ENCODE results near the gene MAGI3. TPM values are rescaled to one million over a fixed set of nuclear protein-coding genes. Genes with fewer than 3 reads are reported as not detected.

The MAGI3 gene
- total and polyA plus RNA-seq, 8 donors, result 27.4 to 62.2 (median 36.3) TPM

DNA sequence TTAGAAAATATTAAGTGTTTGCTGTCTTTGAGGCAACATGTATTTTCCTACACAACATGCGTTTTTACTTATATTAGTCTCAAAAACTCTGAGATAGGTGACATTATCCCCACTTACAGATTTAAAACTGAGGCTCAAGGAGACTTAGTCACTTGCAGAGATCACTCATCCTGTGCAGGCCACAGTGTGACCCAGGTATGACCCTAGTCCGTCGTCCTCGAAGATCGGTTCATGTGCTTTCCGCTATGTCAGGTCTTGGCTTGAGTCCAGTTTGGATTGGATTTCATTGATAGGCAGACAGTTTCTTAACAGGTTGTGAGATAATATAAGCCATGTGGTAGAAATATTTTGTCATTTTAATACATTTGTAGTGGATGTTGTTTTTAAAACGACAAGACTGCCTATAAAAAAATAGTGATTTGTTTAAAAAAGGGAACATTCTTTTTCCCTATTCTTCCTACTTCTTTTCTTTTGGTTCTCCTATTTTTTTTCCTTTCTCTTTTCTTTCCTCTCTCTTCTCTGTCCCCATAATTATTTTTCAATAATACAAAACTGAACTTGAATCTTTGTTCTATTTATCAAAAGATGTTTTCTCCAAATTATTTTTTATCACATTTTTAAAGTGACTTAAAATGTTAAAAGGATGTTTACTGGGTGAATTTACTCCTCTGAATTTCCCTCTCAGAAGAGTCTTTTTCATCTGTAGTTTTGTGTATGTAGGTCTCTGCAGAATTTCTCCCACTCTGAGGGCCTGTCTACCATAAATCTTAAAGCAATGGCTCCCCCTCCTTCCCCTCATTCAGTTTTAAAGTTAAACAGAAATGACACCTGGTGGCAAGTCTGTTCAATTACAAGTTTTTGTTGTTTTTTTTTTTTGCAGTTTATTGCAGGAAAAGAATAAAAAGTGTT is 287.2 kb downstream of the MAGI3 start:
- H3K27ac ChIP-seq, result no peak overlapping the region
- ATAC-seq, result peak; percentile 63

DNA sequence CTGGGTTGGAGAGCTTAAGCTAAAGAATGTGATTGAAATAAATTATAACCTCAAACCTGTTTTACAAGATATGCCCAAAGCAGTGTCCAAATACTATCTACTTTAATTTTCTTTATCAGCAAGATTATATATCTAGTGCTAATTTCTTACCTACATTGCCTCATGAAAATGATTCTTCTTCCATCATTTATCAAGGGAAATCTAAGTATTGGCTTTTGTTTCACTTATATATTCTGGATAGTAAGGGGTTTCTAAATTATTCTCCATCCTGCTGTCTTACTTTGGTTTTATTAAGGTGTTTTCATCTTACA is 287.8 kb downstream of the MAGI3 start:
- no peaks in the 10 kb centered on the region for H3K27me3 ChIP-seq
- no peak overlapping the region for H3K27ac ChIP-seq
- intact Hi-C loops (cut with DNase I), result no loop called here
- no peak for DNase-seq
- no peak for ATAC-seq
- no peaks in the 10 kb centered on the region for H3K9me3 ChIP-seq
- H3K4me3 ChIP-seq, result no peak overlapping the region
- peaks cover 0 to 7% of the 10 kb centered on the region in 2 donors for H3K4me1 ChIP-seq
- H3K36me3 ChIP-seq, result peaks cover 0 to 4% of the 10 kb centered on the region in 2 donors
- TF ChIP-seq, protein P1, sequence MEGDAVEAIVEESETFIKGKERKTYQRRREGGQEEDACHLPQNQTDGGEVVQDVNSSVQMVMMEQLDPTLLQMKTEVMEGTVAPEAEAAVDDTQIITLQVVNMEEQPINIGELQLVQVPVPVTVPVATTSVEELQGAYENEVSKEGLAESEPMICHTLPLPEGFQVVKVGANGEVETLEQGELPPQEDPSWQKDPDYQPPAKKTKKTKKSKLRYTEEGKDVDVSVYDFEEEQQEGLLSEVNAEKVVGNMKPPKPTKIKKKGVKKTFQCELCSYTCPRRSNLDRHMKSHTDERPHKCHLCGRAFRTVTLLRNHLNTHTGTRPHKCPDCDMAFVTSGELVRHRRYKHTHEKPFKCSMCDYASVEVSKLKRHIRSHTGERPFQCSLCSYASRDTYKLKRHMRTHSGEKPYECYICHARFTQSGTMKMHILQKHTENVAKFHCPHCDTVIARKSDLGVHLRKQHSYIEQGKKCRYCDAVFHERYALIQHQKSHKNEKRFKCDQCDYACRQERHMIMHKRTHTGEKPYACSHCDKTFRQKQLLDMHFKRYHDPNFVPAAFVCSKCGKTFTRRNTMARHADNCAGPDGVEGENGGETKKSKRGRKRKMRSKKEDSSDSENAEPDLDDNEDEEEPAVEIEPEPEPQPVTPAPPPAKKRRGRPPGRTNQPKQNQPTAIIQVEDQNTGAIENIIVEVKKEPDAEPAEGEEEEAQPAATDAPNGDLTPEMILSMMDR (IDR thresholded peaks at IDR 0.05), result no peak

More for the DNA sequence above, 287.2 kb downstream of the MAGI3 start:
- no peaks in the 10 kb centered on the region for H3K27me3 ChIP-seq
- no peaks in the 10 kb centered on the region for H3K9me3 ChIP-seq
- peak in 2 of 4 donors; percentile 32 to 44 for DNase-seq
- TF ChIP-seq, protein P1 (IDR thresholded peaks at IDR 0.05), result peak; percentile 38 to 44
- H3K36me3 ChIP-seq, result peaks cover 0 to 8% of the 10 kb centered on the region in 2 donors
- intact Hi-C loops (cut with DNase I), result no loop called here
- H3K4me3 ChIP-seq, result no peak overlapping the region
- peaks cover 0 to 7% of the 10 kb centered on the region in 2 donors for H3K4me1 ChIP-seq

DNA sequence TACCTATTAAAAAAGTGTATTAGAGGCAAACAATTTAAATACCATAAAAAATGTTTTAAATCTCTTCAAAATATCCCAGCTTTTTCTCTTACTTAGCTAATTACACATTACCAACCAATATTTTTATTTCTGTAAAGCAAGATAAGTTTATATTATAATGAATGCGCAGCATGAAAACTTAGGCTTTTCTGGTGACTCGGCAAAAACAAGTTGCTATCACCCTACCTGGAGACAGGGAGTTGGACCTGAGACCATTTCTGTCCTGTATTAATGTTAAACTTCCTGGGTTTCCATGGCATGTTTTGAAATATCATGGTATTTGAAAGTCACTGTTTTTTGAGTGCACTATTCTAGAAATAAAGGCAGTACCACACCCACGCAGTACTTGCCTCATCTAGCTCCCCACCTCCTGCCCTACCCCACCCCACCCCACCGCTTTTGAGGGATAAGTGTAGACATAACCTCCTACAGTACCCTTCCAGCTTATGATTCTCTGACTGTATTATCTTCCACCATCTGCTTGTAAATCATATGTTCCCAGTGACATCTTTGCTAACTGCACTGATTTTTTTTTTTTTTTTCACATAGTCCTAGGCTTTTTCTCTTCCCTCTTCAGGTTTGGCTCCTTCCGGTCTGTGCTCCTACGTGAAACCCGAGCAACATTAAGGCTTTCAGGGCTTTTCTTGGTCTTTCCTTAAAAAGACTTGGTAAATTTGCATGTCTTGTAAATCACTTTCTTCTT is 291.5 kb downstream of the MAGI3 start:
- H3K4me3 ChIP-seq, result no peak overlapping the region
- TF ChIP-seq, protein P1 (IDR thresholded peaks at IDR 0.05), result no peak
- H3K36me3 ChIP-seq, result no peaks in the 10 kb centered on the region
- intact Hi-C loops (cut with DNase I), result no loop called here
- H3K9me3 ChIP-seq, result no peaks in the 10 kb centered on the region
- H3K4me1 ChIP-seq, result peaks cover 0 to 7% of the 10 kb centered on the region in 2 donors
- H3K27ac ChIP-seq, result no peak overlapping the region
- no peak for DNase-seq
- no peak for ATAC-seq
- H3K27me3 ChIP-seq, result no peaks in the 10 kb centered on the region

DNA sequence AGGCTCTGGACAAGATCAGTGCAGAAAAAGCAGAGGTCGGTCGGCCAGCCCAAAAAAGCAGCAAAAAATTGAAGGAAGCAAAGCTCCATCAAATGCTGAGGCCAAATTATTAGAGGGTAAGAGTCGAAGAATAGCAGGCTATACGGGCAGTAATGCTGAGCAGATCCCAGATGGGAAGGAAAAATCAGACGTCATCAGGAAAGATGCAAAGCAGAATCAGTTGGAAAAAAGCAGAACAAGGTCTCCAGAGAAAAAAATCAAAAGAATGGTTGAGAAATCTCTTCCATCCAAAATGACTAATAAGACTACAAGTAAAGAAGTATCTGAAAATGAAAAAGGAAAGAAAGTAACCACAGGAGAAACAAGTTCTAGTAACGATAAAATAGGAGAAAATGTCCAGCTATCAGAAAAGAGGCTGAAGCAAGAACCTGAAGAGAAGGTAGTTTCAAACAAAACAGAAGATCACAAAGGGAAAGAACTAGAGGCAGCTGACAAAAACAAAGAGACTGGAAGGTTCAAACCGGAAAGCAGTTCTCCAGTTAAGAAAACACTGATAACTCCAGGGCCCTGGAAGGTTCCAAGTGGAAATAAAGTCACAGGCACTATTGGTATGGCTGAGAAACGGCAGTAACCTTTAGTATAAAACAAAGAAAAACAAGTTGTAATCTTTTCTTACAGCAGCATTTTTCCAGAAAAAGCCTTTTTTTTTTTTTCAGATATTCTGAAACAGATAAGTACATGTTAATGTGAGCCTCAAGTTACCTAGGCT is 293.3 kb downstream of the MAGI3 start:
- DNase-seq (no peak), ATAC-seq (peak; percentile 19)
- Histone ChIP-seq H3K36me3 (no peaks in the 10 kb centered on the region), H3K27me3 (no peaks in the 10 kb centered on the region), H3K4me1 (no peaks in the 10 kb centered on the region), H3K9me3 (no peaks in the 10 kb centered on the region), H3K4me3 (no peak overlapping the region), H3K27ac (peak overlapping the region in 1 of 2 donors; percentile 50)
- intact Hi-C loops (cut with DNase I), result no loop called here
- TF ChIP-seq, protein P1 (IDR thresholded peaks at IDR 0.05), result no peak
